Natural killer cell (primary cell): ENCODE results near the gene ARF3. TPM values are rescaled to one million over a fixed set of nuclear protein-coding genes. Genes with fewer than 3 reads are reported as not detected.
"Not testable (repeated sequence)": the region's sequence is repeated elsewhere in the genome, so short reads cannot be mapped to it uniquely, and the experiment has no call there.

Experiments
- ATAC-seq, 3 donors: fragments of 150-1000 bp in 2 of 3; fragments of 200-7000 bp in 1 of 3; cut with Tn5 transposase; 1 replicate in 1 of 3; 2 replicates in 2 of 3; pipeline ENCODE4 v1.10.0; 2021; ENCODE audit warnings: mild to moderate bottlenecking in 2 of 3, moderate library complexity in 2 of 3
- DNase-seq, 2 donors: peaks; one replicate each; pipeline versions ENCODE4 v3.0.0 to v3.0.0-alpha.2; 2013 to 2021; ENCODE audit warnings: mixed read lengths in 1 of 2
- H3K27ac ChIP-seq: one replicate; pipeline ENCODE4 v1.5.1; 2013; ENCODE audit warnings: mild to moderate bottlenecking, low read length
- H3K27me3 ChIP-seq: one replicate; pipeline ENCODE4 v1.6.1; 2013; ENCODE audit warnings: low read length; ENCODE audit not compliant: control insufficient read depth, insufficient read depth
- H3K36me3 ChIP-seq: one replicate; pipeline ENCODE4 v1.6.1; 2013; ENCODE audit warnings: low read length; ENCODE audit not compliant: control insufficient read depth, insufficient read depth
- H3K4me1 ChIP-seq: one replicate; pipeline ENCODE4 v1.6.1; 2013; ENCODE audit warnings: low read length; ENCODE audit not compliant: control insufficient read depth, insufficient read depth
- H3K4me3 ChIP-seq: one replicate; pipeline ENCODE4 v1.5.1; 2013; ENCODE audit warnings: low read length
- H3K9me3 ChIP-seq: one replicate; pipeline ENCODE4 v1.6.1; 2013; ENCODE audit warnings: low read length; ENCODE audit not compliant: control insufficient read depth, insufficient read depth
- H3K27ac Mint-ChIP-seq, 2 donors: one replicate each; pipeline ENCODE4 v1.8.0; 2022; ENCODE audit warnings: mild to moderate bottlenecking in 2 of 2, mixed read lengths in 2 of 2, moderate library complexity in 1 of 2
- H3K27me3 Mint-ChIP-seq, 2 donors: one replicate each; pipeline ENCODE4 v1.8.0; 2022; ENCODE audit warnings: low read depth in 2 of 2, mixed read lengths in 2 of 2
- H3K36me3 Mint-ChIP-seq: one replicate; pipeline ENCODE4 v1.8.0; 2022; ENCODE audit warnings: mixed read lengths
- H3K4me1 Mint-ChIP-seq, 2 donors: one replicate each; pipeline ENCODE4 v1.8.0; 2022; ENCODE audit warnings: mixed read lengths in 2 of 2
- H3K4me3 Mint-ChIP-seq: one replicate; pipeline ENCODE4 v1.8.0; 2022; ENCODE audit warnings: mild to moderate bottlenecking, moderate library complexity, mixed read lengths
- H3K9me3 Mint-ChIP-seq, 2 donors: one replicate each; pipeline ENCODE4 v1.8.0; 2022; ENCODE audit warnings: mixed read lengths in 2 of 2
- WGBS: methylation state at CpG from one replicate; pipeline ENCODE4 v1.1.7; 2013; ENCODE audit warnings: missing lambda C conversion rate; ENCODE audit not compliant: insufficient coverage; 5-methylcytosine and 5-hydroxymethylcytosine counted together
- intact Hi-C: fragments of 100-400 bp; cut with micrococcal nuclease; formaldehyde crosslinking; loops from one replicate; pipeline ENCODE4 v1.14.2; 2022
- total RNA-seq, 4 donors: library from RNA; stranded (reverse); fragments of 120-200 nt in 1 of 4; gene quantifications; one replicate each; pipeline versions ENCODE4 v1.2.3 to v1.2.4, GENCODE V29; 2013 to 2022
- TF ChIP-seq, protein P1 (sequence below): fragments of 200-600 bp; IDR thresholded peaks from one replicate; pipeline ENCODE4 v1.8.0; 2022; ENCODE audit warnings: antibody characterized with exemption

Gene ARF3
- total RNA-seq, 3 donors from 2014 or later (not counting 1 experiment from before 2014, with no cell fraction given) = 80.7 to 114 (median 88.4) TPM

DNA sequence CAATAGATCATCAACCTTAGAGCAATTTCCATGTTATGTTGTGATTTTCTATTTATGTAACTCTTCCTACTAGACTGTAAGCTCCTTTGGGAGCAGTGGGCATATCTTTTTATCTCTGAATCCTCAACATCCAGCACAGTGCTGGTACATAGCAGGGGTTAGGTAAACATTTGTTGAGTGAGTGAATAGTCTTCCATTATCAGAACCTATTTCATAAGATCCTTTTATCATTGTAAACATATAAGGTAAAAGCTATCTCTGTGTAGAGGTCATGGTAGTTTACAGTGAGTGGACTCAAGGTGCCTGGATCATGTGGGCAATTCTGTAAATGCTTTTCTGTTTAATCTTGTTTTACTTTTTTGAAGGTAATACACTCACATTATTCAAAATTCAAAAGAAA lies 47.1 kb downstream of the ARF3 start:
- Mint-ChIP-seq H3K9me3 (no peaks in the 10 kb centered on the region), H3K4me1 (no peaks in the 10 kb centered on the region), H3K4me3 (no peak overlapping the region), H3K27me3 (no peaks in the 10 kb centered on the region), H3K27ac (no peak overlapping the region), H3K36me3 (no peaks in the 10 kb centered on the region)
- H3K27ac ChIP-seq = no peak overlapping the region
- no peak overlapping the region for H3K4me3 ChIP-seq
- TF ChIP-seq, protein P1, sequence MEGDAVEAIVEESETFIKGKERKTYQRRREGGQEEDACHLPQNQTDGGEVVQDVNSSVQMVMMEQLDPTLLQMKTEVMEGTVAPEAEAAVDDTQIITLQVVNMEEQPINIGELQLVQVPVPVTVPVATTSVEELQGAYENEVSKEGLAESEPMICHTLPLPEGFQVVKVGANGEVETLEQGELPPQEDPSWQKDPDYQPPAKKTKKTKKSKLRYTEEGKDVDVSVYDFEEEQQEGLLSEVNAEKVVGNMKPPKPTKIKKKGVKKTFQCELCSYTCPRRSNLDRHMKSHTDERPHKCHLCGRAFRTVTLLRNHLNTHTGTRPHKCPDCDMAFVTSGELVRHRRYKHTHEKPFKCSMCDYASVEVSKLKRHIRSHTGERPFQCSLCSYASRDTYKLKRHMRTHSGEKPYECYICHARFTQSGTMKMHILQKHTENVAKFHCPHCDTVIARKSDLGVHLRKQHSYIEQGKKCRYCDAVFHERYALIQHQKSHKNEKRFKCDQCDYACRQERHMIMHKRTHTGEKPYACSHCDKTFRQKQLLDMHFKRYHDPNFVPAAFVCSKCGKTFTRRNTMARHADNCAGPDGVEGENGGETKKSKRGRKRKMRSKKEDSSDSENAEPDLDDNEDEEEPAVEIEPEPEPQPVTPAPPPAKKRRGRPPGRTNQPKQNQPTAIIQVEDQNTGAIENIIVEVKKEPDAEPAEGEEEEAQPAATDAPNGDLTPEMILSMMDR = no peak
- intact Hi-C loops = no loop called here
- H3K36me3 ChIP-seq = no peaks in the 10 kb centered on the region
- H3K4me1 ChIP-seq = no peaks in the 10 kb centered on the region
- DNase-seq (no peak), ATAC-seq (no peak)
- H3K9me3 ChIP-seq = no peaks in the 10 kb centered on the region
- no peaks in the 10 kb centered on the region for H3K27me3 ChIP-seq

DNA sequence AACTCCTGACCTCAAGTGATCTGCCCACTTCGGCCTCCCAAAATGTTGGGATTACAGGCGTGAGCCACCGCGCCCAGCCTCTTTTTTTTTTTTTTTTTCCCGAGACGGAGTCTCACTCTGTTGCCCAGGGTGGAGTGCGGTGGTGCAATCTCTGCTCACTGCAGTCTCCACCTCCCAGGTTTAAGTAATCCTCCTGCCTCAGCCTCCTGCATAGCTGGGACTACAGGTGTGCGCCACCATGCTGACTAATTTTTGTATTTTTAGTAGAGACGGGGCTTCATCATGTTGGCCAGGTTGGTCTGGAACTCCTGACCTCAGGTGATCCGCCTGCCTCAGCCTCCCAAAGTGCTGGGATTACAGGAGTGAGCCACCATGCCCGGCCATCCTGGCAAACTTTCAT lies 47.6 kb downstream of the ARF3 start:
- 87% methylated on average over 10 of the region's 11 CpGs for WGBS
- H3K4me1 Mint-ChIP-seq, H3K4me1 ChIP-seq, H3K4me3 Mint-ChIP-seq, H3K27me3 ChIP-seq, H3K9me3 Mint-ChIP-seq, H3K27ac Mint-ChIP-seq, intact Hi-C loops, H3K4me3 ChIP-seq, H3K9me3 ChIP-seq, H3K27ac ChIP-seq, DNase-seq, ATAC-seq, H3K27me3 Mint-ChIP-seq, H3K36me3 ChIP-seq, H3K36me3 Mint-ChIP-seq: not testable (repeated sequence)

- intact Hi-C loops = no loop called here
- H3K36me3 Mint-ChIP-seq = no peaks in the 10 kb centered on the region
- Histone ChIP-seq H3K4me3 (no peak overlapping the region), H3K27me3 (no peaks in the 10 kb centered on the region), H3K9me3 (no peaks in the 10 kb centered on the region), H3K36me3 (no peaks in the 10 kb centered on the region), H3K27ac (no peak overlapping the region), H3K4me1 (peaks cover 14% of the 10 kb centered on the region)
- H3K4me1 Mint-ChIP-seq = peaks cover 6 to 11% of the 10 kb centered on the region in 2 donors
- H3K9me3 Mint-ChIP-seq = no peaks in the 10 kb centered on the region
- peak overlapping the region in 1 of 2 donors; percentile 6 for H3K27ac Mint-ChIP-seq
- ATAC-seq (no peak), DNase-seq (no peak)
- no peak overlapping the region for H3K4me3 Mint-ChIP-seq
- 61% methylated on average over 3 of the region's 3 CpGs for WGBS
- TF ChIP-seq, protein P1 = no peak
- no peaks in the 10 kb centered on the region for H3K27me3 Mint-ChIP-seq
These were observed 50.0 kb downstream of the ARF3 start for GRCh38 chr12:48907245-48907644.

- H3K4me1 ChIP-seq = peaks cover 14% of the 10 kb centered on the region
- peak overlapping the region in 1 of 2 donors; percentile 83 for H3K27ac Mint-ChIP-seq
- H3K4me3 ChIP-seq = peak overlapping the region; percentile 9
- H3K36me3 Mint-ChIP-seq = no peaks in the 10 kb centered on the region
- H3K9me3 Mint-ChIP-seq = no peaks in the 10 kb centered on the region
- H3K9me3 ChIP-seq = no peaks in the 10 kb centered on the region
- no peaks in the 10 kb centered on the region for H3K36me3 ChIP-seq
- WGBS = 2% methylated on average over 19 of the region's 19 CpGs
- DNase-seq = peak; percentile 74 to 93
- H3K4me3 Mint-ChIP-seq = peak overlapping the region; percentile 56
- intact Hi-C loops = loop anchor here (1.0 to 5.0 kb wide), 2 partner anchors 32 to 83 kb away; no protein-coding TSS in a partner anchor
- no peaks in the 10 kb centered on the region for H3K27me3 Mint-ChIP-seq
- H3K27ac ChIP-seq = no peak overlapping the region
- TF ChIP-seq, protein P1 = peak; percentile 84
- no peaks in the 10 kb centered on the region for H3K27me3 ChIP-seq
- H3K4me1 Mint-ChIP-seq = peaks cover 6 to 11% of the 10 kb centered on the region in 2 donors
- ATAC-seq = peak; percentile 95 to 100 (median 99)
These were observed 53.3 kb downstream of the ARF3 start for GRCh38 chr12:48903982-48904411.
